Tibial nerve (tissue), 3 donors: Measurements from ENCODE around the gene FAM124A.

Source experiments
- EP300 ChIP-seq, 2 donors: sonication (generic); formaldehyde crosslinking; IDR thresholded peaks; one replicate each; pipeline ENCODE4 v1.6.1; 2017; ENCODE audit warnings: antibody characterized with exemption in 2 of 2, mild to moderate bottlenecking in 1 of 2
- POLR2A ChIP-seq, 2 donors: fragments of 450-650 bp; IDR thresholded peaks; one replicate each; pipeline ENCODE4 v1.6.1; 2017; ENCODE audit warnings: antibody characterized with exemption in 2 of 2, mild to moderate bottlenecking in 2 of 2, moderate library complexity in 2 of 2

DNA sequence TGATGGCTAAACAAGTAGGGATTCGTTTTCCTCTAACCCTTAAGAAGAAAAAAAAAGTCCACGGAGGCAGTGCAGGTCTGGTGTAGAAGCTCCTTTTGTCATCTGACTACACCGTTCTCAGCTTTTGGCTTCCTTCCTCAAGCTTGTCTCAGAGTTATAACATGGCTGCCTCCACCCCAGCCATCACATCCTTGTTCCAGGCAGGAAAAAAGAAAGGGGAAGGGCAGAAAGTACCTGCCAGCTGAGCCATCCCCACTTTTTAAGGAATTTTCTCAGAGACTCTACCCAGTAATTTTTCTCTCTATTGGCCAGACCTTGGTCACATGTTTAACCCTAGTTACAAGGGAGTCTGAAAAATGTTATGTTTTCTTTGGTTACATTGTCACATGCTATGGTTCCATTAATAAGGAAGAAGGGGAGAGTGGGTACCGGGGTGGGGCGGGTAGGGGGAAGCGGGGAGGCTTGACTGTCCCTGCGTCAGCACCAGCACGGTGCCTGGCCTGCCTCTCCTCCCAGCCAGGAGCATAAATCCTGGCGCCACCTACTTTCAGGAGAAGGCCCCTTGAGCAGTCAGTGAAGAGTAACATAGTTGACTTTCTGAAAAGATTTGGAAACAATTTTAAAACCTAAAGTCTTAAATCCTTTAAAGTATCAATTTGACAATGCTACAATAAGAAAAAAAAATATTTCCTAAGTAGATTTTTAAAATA, 11.1 kb downstream of the FAM124A start:
- TF ChIP-seq EP300 (IDR thresholded peaks at IDR 0.05): no peak
- no peak for TF ChIP-seq POLR2A (IDR thresholded peaks at IDR 0.05)
